CD4-positive, alpha-beta T cell (primary cell): Measurements from ENCODE around the gene FBRSL1. TPM values are rescaled to one million over a fixed set of nuclear protein-coding genes. Genes with fewer than 3 reads are reported as not detected.

Source experiments
- ATAC-seq: fragments of 200-7000 bp; cut with Tn5 transposase; one replicate; pipeline ENCODE4 v1.10.0; 2022; ENCODE audit warnings: mild to moderate bottlenecking; ENCODE audit not compliant: poor library complexity
- CTCF ChIA-PET: fragments of 350-600 bp; sonication (Branson Sonifier 250); formaldehyde crosslinking; loops from one replicate; lab custom pipeline; 2021; ENCODE audit warnings: antibody characterized with exemption, inconsistent platforms; lab: Charles Lee
- POLR2A ChIA-PET: fragments of 350-600 bp; sonication (Branson Sonifier 250); formaldehyde crosslinking; loops from one replicate; lab custom pipeline; 2021; ENCODE audit warnings: antibody characterized with exemption, inconsistent platforms; lab: Charles Lee
- DNase-seq, 14 experiments: peaks; one replicate each; pipeline ENCODE4 v3.0.0-alpha.2; 2013 to 2020; ENCODE audit warnings: mixed read lengths in 2 of 14
- H3K27ac ChIP-seq, 2 donors: one replicate each; pipeline versions ENCODE4 v1.5.1 to v1.7.0; 2013; ENCODE audit warnings: low read length in 2 of 2, low read depth in 1 of 2, mild to moderate bottlenecking in 1 of 2
- H3K27me3 ChIP-seq, 2 experiments: 1 replicate in 1 of 2; 2 replicates in 1 of 2; pipeline versions ENCODE4 v1.6.1 to v1.7.0; 2013; ENCODE audit warnings: low read length in 2 of 2, control low read depth in 1 of 2, mild to moderate bottlenecking in 1 of 2, moderate library complexity in 1 of 2; ENCODE audit not compliant: insufficient read depth in 2 of 2, control insufficient read depth in 1 of 2
- H3K36me3 ChIP-seq: one replicate; pipeline ENCODE4 v1.6.1; 2013; ENCODE audit warnings: low read length, control low read depth; ENCODE audit not compliant: insufficient read depth
- H3K4me1 ChIP-seq: one replicate; pipeline ENCODE4 v1.6.1; 2013; ENCODE audit warnings: low read length, control low read depth; ENCODE audit not compliant: insufficient read depth
- H3K4me3 ChIP-seq: one replicate; pipeline ENCODE4 v1.5.1; 2013; ENCODE audit warnings: mild to moderate bottlenecking, low read length, moderate library complexity
- H3K9me3 ChIP-seq, 2 experiments: 1 replicate in 1 of 2; 2 replicates in 1 of 2; pipeline versions ENCODE4 v1.6.1 to v1.7.0; 2013; ENCODE audit warnings: low read length in 2 of 2, mild to moderate bottlenecking in 2 of 2, control low read depth in 1 of 2, moderate library complexity in 1 of 2; ENCODE audit not compliant: control insufficient read depth in 1 of 2, insufficient read depth in 1 of 2
- H3K27ac Mint-ChIP-seq: one replicate; pipeline ENCODE4 v1.8.0; 2020; ENCODE audit warnings: mixed read lengths
- H3K27me3 Mint-ChIP-seq: one replicate; pipeline ENCODE4 v1.8.0; 2021; ENCODE audit warnings: mixed read lengths
- H3K36me3 Mint-ChIP-seq: one replicate; pipeline ENCODE4 v1.8.0; 2021; ENCODE audit warnings: low read depth, mixed read lengths
- H3K4me1 Mint-ChIP-seq: one replicate; pipeline ENCODE4 v1.8.0; 2021; ENCODE audit warnings: low read depth, mixed read lengths
- H3K4me3 Mint-ChIP-seq: one replicate; pipeline ENCODE4 v1.8.0; 2020; ENCODE audit warnings: mild to moderate bottlenecking, mixed read lengths
- H3K9me3 Mint-ChIP-seq: one replicate; pipeline ENCODE4 v1.8.0; 2020; ENCODE audit warnings: mixed read lengths
- intact Hi-C, 2 experiments: fragments of 100-400 bp; cut with DNase I in 1 of 2; cut with micrococcal nuclease in 1 of 2; formaldehyde crosslinking; loops; one replicate each; pipeline versions ENCODE4 v1.15.1 to v1.9.0; 2023 to 2025; cut with DNase I, micrococcal nuclease
- total RNA-seq, 174 experiments: library from RNA in 2 of 174; stranded (reverse) in 2 of 174; gene quantifications; one replicate each; pipeline ENCODE4 v1.2.3 and lab custom pipeline; 2021 to 2026
- TF ChIP-seq, protein P1 (sequence below): fragments of 200-600 bp; IDR thresholded peaks from one replicate; pipeline ENCODE4 v1.8.0; 2022; ENCODE audit warnings: antibody characterized with exemption, mild to moderate bottlenecking

The FBRSL1 gene
- total RNA-seq, 2 experiments from 2014 or later: 75.8 to 80.7 TPM

DNA sequence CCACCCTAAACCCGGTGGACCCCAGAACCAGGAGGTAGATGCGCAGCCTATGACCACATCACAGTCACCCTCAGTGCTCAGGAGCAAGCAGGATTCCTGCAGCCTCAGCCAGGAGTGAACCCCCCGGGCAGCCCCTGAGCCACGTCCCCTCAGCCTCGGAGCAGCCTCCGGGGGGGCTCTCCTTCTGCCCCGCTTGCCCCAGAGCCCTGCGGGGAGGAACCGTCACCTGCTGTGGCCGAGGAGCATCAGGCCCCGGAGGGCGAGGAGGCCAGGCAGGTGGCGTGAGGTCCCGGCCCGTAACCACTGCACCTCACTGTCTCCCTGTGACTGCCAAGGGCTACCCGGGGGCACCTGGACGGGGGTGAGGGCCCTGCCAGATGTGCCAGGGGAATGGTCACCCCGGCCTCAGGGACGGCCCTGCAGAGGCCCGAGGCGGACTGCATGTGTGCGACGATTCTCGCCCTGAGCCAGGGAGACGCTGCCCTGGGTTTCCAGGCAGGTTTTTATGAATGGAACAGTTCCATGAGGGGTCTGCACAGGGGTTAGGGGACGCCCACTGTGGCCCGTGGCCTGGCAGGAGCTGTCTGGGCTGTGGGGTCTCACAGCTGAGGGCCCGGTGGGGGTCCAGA is 58.6 kb downstream of the FBRSL1 start:
- no peak for ATAC-seq
- Histone ChIP-seq H3K9me3 (peaks cover 0 to 5% of the 10 kb centered on the region in 2 experiments), H3K36me3 (peaks cover 23% of the 10 kb centered on the region), H3K4me1 (peaks cover 3% of the 10 kb centered on the region), H3K27me3 (no peaks in the 10 kb centered on the region), H3K4me3 (no peak overlapping the region), H3K27ac (no peak overlapping the region)
- Mint-ChIP-seq H3K4me3 (no peak overlapping the region), H3K9me3 (no peaks in the 10 kb centered on the region), H3K27ac (no peak overlapping the region), H3K27me3 (no peaks in the 10 kb centered on the region), H3K4me1 (peaks cover 5% of the 10 kb centered on the region), H3K36me3 (peaks cover 7% of the 10 kb centered on the region)
- TF ChIP-seq, protein P1, sequence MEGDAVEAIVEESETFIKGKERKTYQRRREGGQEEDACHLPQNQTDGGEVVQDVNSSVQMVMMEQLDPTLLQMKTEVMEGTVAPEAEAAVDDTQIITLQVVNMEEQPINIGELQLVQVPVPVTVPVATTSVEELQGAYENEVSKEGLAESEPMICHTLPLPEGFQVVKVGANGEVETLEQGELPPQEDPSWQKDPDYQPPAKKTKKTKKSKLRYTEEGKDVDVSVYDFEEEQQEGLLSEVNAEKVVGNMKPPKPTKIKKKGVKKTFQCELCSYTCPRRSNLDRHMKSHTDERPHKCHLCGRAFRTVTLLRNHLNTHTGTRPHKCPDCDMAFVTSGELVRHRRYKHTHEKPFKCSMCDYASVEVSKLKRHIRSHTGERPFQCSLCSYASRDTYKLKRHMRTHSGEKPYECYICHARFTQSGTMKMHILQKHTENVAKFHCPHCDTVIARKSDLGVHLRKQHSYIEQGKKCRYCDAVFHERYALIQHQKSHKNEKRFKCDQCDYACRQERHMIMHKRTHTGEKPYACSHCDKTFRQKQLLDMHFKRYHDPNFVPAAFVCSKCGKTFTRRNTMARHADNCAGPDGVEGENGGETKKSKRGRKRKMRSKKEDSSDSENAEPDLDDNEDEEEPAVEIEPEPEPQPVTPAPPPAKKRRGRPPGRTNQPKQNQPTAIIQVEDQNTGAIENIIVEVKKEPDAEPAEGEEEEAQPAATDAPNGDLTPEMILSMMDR: no peak
- CTCF ChIA-PET: no interaction called here
- intact Hi-C loops: no loop called here
- POLR2A ChIA-PET: no interaction called here
- no peak for DNase-seq

DNA sequence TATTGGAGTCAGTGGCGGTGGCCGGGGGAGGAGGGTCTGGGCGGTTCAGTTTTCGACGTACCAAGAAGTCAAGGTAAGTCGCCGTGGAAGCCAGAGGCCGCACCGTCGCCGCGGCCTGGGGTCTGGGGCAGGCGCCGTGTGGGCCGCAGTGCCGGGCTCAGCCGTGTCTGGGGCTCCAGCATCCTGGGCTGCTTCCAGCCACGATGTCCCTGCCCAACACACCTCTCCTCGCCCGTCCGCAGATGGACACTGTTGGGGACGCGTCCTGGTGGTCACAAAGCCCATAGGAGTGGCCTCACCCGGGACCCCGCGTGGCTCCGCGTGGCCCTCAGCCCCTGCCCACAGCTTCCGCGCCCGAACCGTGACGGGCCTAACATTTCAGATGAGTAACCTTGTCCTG is 59.1 kb downstream of the FBRSL1 start:
- Histone ChIP-seq H3K4me3 (no peak overlapping the region), H3K4me1 (no peaks in the 10 kb centered on the region), H3K9me3 (peaks cover 0 to 5% of the 10 kb centered on the region in 2 experiments), H3K27me3 (no peaks in the 10 kb centered on the region), H3K27ac (no peak overlapping the region), H3K36me3 (peaks cover 23% of the 10 kb centered on the region)
- no peak for DNase-seq
- TF ChIP-seq, protein P1: no peak
- CTCF ChIA-PET: no interaction called here
- intact Hi-C loops: no loop called here
- no peak for ATAC-seq
- POLR2A ChIA-PET: no interaction called here
- Mint-ChIP-seq H3K27me3 (no peaks in the 10 kb centered on the region), H3K36me3 (peaks cover 7% of the 10 kb centered on the region), H3K27ac (no peak overlapping the region), H3K4me3 (no peak overlapping the region), H3K4me1 (peaks cover 5% of the 10 kb centered on the region), H3K9me3 (no peaks in the 10 kb centered on the region)

DNA sequence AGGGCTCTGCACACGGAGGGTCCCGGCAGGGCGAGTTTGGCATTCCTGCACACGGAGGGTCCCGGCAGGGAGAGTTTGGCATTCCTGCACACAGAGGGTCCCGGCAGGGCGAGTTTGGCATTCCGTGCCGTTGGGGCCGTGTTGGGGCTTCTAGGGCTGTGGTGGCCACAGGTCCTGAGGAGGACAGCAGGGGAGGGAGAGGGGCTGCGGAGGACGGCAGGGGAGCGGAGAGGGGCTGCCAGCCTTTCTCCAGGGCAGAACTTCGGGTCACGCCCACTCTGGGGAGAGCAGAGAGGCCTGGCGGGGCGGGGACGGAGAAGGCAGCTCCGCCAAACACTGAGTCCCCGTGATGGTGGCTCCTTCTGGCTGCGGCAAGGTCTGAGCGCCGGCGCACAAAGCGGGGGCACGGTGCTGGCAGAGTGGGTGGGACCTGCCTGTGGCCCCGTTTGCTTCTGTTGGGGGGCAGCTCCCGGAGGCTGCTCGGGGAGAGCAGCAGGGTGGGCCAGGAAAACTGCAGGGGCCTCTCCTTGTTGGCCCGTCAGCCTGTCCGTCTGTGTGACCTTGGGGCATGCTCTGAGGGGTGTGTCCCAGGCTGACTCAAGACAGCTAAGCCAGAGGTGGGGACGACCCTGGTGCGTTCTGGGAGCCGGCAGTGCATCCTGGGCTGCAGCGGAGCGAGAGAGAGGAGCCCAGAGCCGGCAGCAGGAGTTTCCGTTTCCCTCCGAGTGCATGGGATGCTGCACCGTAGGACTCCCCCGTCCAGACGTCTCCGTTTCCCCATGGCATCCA is 60.3 kb downstream of the FBRSL1 start:
- peaks cover 23% of the 10 kb centered on the region for H3K36me3 ChIP-seq
- TF ChIP-seq, protein P1: no peak
- Mint-ChIP-seq H3K36me3 (peaks cover 7% of the 10 kb centered on the region), H3K4me3 (no peak overlapping the region), H3K27me3 (no peaks in the 10 kb centered on the region), H3K27ac (no peak overlapping the region), H3K9me3 (no peaks in the 10 kb centered on the region), H3K4me1 (no peaks in the 10 kb centered on the region)
- no peak overlapping the region for H3K27ac ChIP-seq
- no peaks in the 10 kb centered on the region for H3K27me3 ChIP-seq
- DNase-seq (no peak), ATAC-seq (no peak)
- peaks cover 0 to 12% of the 10 kb centered on the region in 2 experiments for H3K9me3 ChIP-seq
- H3K4me3 ChIP-seq: no peak overlapping the region
- POLR2A ChIA-PET: no interaction called here
- CTCF ChIA-PET: no interaction called here
- intact Hi-C loops: loop anchor here in 1 of 2 experiments (10.0 kb wide), 1 partner anchor 135 kb away; no protein-coding TSS in a partner anchor
- H3K4me1 ChIP-seq: no peaks in the 10 kb centered on the region
